Naive thymus-derived CD8-positive, alpha-beta T cell (primary cell): Measurements from ENCODE around the gene CEP290. TPM values are rescaled to one million over a fixed set of nuclear protein-coding genes. Genes with fewer than 3 reads are reported as not detected.

Source experiments
- ATAC-seq, 2 donors: fragments of 150-1000 bp; cut with Tn5 transposase in 1 of 2; sonication (Bioruptor Pico), chemical (Tn5 transposase) in 1 of 2; 1 replicate in 1 of 2; 2 replicates in 1 of 2; pipeline ENCODE4 v1.10.0; 2021; ENCODE audit warnings: mild to moderate bottlenecking in 2 of 2, moderate library complexity in 2 of 2
- POLR2A ChIA-PET: fragments of 350-600 bp; sonication (Branson Sonifier 250); formaldehyde crosslinking; loops from one replicate; lab custom pipeline; 2021; ENCODE audit warnings: antibody characterized with exemption; lab: Charles Lee
- DNase-seq, 10 donors: peaks; one replicate each; pipeline versions ENCODE4 v3.0.0 to v3.0.0-alpha.2; 2020 to 2022
- H3K27ac Mint-ChIP-seq, 10 donors: one replicate each; pipeline ENCODE4 v1.8.0; 2020 to 2022; ENCODE audit warnings: mild to moderate bottlenecking in 10 of 10, mixed read lengths in 10 of 10, moderate library complexity in 4 of 10, inconsistent platforms in 1 of 10
- H3K27me3 Mint-ChIP-seq, 5 donors: one replicate each; pipeline ENCODE4 v1.8.0; 2021 to 2022; ENCODE audit warnings: mixed read lengths in 5 of 5
- H3K36me3 Mint-ChIP-seq, 3 donors: one replicate each; pipeline ENCODE4 v1.8.0; 2020 to 2022; ENCODE audit warnings: mixed read lengths in 3 of 3, mild to moderate bottlenecking in 2 of 3, inconsistent platforms in 1 of 3
- H3K4me1 Mint-ChIP-seq, 4 donors: one replicate each; pipeline ENCODE4 v1.8.0; 2021 to 2022; ENCODE audit warnings: mixed read lengths in 4 of 4
- H3K4me3 Mint-ChIP-seq, 10 donors: one replicate each; pipeline ENCODE4 v1.8.0; 2020 to 2022; ENCODE audit warnings: mild to moderate bottlenecking in 10 of 10, mixed read lengths in 10 of 10, moderate library complexity in 6 of 10, inconsistent platforms in 1 of 10
- H3K9me3 Mint-ChIP-seq, 9 donors: one replicate each; pipeline ENCODE4 v1.8.0; 2020 to 2022; ENCODE audit warnings: mixed read lengths in 9 of 9, mild to moderate bottlenecking in 3 of 9, inconsistent platforms in 1 of 9, moderate library complexity in 1 of 9
- polyA plus RNA-seq, 3 donors: library from polyadenylated mRNA; unstranded; fragments of 300-500 nt; fragmentation: Illumina TruSeq; gene quantifications; one replicate each; pipeline ENCODE4 v1.2.3, GENCODE V29; 2021
- total RNA-seq, 8 experiments: library from RNA in 2 of 8; stranded (reverse) in 2 of 8; gene quantifications; one replicate each; pipeline ENCODE4 v1.2.3 and lab custom pipeline; 2021 to 2026

Gene CEP290
- total and polyA plus RNA-seq, 5 experiments from 2014 or later = 4.3 to 22.3 (median 6.5) TPM

- peaks cover 0 to 4% (median 0%) of the 10 kb centered on the region in 4 donors for H3K4me1 Mint-ChIP-seq
- H3K36me3 Mint-ChIP-seq = peaks cover 34 to 82% (median 51%) of the 10 kb centered on the region in 3 donors
- ATAC-seq (no peak), DNase-seq (no peak)
- POLR2A ChIA-PET = no interaction called here
- H3K27me3 Mint-ChIP-seq = no peaks in the 10 kb centered on the region
- no peak overlapping the region for H3K4me3 Mint-ChIP-seq
- no peak overlapping the region for H3K27ac Mint-ChIP-seq
- H3K9me3 Mint-ChIP-seq = no peaks in the 10 kb centered on the region
Observed at GRCh38 chr12:88172844-88173407, 31.0 kb upstream of the CEP290 start.

- ATAC-seq (no peak), DNase-seq (no peak)
- H3K9me3 Mint-ChIP-seq = no peaks in the 10 kb centered on the region
- no peak overlapping the region for H3K4me3 Mint-ChIP-seq
- peaks cover 0 to 3% (median 0%) of the 10 kb centered on the region in 4 donors for H3K4me1 Mint-ChIP-seq
- peaks cover 12 to 79% (median 47%) of the 10 kb centered on the region in 3 donors for H3K36me3 Mint-ChIP-seq
- no peak overlapping the region for H3K27ac Mint-ChIP-seq
- H3K27me3 Mint-ChIP-seq = no peaks in the 10 kb centered on the region
- POLR2A ChIA-PET = no interaction called here
Observed at GRCh38 chr12:88167384-88167783, 25.5 kb upstream of the CEP290 start.

- no peak for ATAC-seq
- H3K36me3 Mint-ChIP-seq = peaks cover 12 to 82% (median 44%) of the 10 kb centered on the region in 3 donors
- H3K27ac Mint-ChIP-seq = no peak overlapping the region
- H3K4me3 Mint-ChIP-seq = no peak overlapping the region
- no peaks in the 10 kb centered on the region for H3K9me3 Mint-ChIP-seq
- H3K4me1 Mint-ChIP-seq = peaks cover 0 to 3% (median 0%) of the 10 kb centered on the region in 4 donors
- no peak for DNase-seq
- no peaks in the 10 kb centered on the region for H3K27me3 Mint-ChIP-seq
- POLR2A ChIA-PET = no interaction called here
Observed at GRCh38 chr12:88166179-88166578, 24.3 kb upstream of the CEP290 start.

- ATAC-seq (no peak), DNase-seq (no peak)
- Mint-ChIP-seq H3K9me3 (no peaks in the 10 kb centered on the region), H3K4me3 (no peak overlapping the region), H3K36me3 (peaks cover 12 to 71% (median 37%) of the 10 kb centered on the region in 3 donors), H3K4me1 (peaks cover 0 to 3% (median 0%) of the 10 kb centered on the region in 4 donors), H3K27me3 (no peaks in the 10 kb centered on the region), H3K27ac (no peak overlapping the region)
- POLR2A ChIA-PET = no interaction called here
Observed at GRCh38 chr12:88163371-88163770, 21.5 kb upstream of the CEP290 start.

GRCh38 chr12:88156075-88156654 lies 14.3 kb upstream of the CEP290 start:
- POLR2A ChIA-PET = no interaction called here
- peaks cover 0 to 46% (median 9%) of the 10 kb centered on the region in 3 donors for H3K36me3 Mint-ChIP-seq
- no peaks in the 10 kb centered on the region for H3K27me3 Mint-ChIP-seq
- DNase-seq (no peak), ATAC-seq (no peak)
- no peak overlapping the region for H3K4me3 Mint-ChIP-seq
- H3K9me3 Mint-ChIP-seq = no peaks in the 10 kb centered on the region
- H3K4me1 Mint-ChIP-seq = peaks cover 0 to 8% (median 6%) of the 10 kb centered on the region in 4 donors
- H3K27ac Mint-ChIP-seq = no peak overlapping the region

GRCh38 chr12:88153959-88154358 lies 12.1 kb upstream of the CEP290 start:
- H3K27me3 Mint-ChIP-seq = no peaks in the 10 kb centered on the region
- H3K9me3 Mint-ChIP-seq = no peaks in the 10 kb centered on the region
- POLR2A ChIA-PET = no interaction called here
- H3K4me3 Mint-ChIP-seq = no peak overlapping the region
- DNase-seq (no peak), ATAC-seq (no peak)
- peaks cover 0 to 48% (median 11%) of the 10 kb centered on the region in 3 donors for H3K36me3 Mint-ChIP-seq
- no peak overlapping the region for H3K27ac Mint-ChIP-seq
- peaks cover 4 to 19% (median 11%) of the 10 kb centered on the region in 4 donors for H3K4me1 Mint-ChIP-seq

- peak in 1 of 10 donors; percentile 45 for DNase-seq
- POLR2A ChIA-PET = no interaction called here
- no peak overlapping the region for H3K4me3 Mint-ChIP-seq
- H3K27me3 Mint-ChIP-seq = no peaks in the 10 kb centered on the region
- H3K9me3 Mint-ChIP-seq = no peaks in the 10 kb centered on the region
- no peak for ATAC-seq
- H3K27ac Mint-ChIP-seq = peak overlapping the region in 1 of 10 donors; percentile 65
- peaks cover 0 to 27% (median 5%) of the 10 kb centered on the region in 3 donors for H3K36me3 Mint-ChIP-seq
- H3K4me1 Mint-ChIP-seq = peaks cover 12 to 40% (median 21%) of the 10 kb centered on the region in 4 donors
Observed at GRCh38 chr12:88150063-88150462, 8.2 kb upstream of the CEP290 start.

GRCh38 chr12:88145567-88146505 lies 3.9 kb upstream of the CEP290 start:
- Mint-ChIP-seq H3K4me1 (peaks cover 18 to 59% (median 47%) of the 10 kb centered on the region in 4 donors), H3K27ac (no peak overlapping the region), H3K9me3 (no peaks in the 10 kb centered on the region), H3K36me3 (peaks cover 0 to 16% (median 5%) of the 10 kb centered on the region in 3 donors), H3K27me3 (no peaks in the 10 kb centered on the region), H3K4me3 (no peak overlapping the region)
- DNase-seq (no peak), ATAC-seq (no peak)
- POLR2A ChIA-PET = no interaction called here

- Mint-ChIP-seq H3K27ac (peak overlapping the region in 1 of 10 donors; percentile 11), H3K9me3 (no peaks in the 10 kb centered on the region), H3K4me3 (peak overlapping the region in 3 of 10 donors; percentile 38 to 97 (median 39)), H3K4me1 (peaks cover 12 to 57% (median 46%) of the 10 kb centered on the region in 4 donors), H3K36me3 (peaks cover 0 to 15% (median 0%) of the 10 kb centered on the region in 3 donors), H3K27me3 (no peaks in the 10 kb centered on the region)
- POLR2A ChIA-PET = no interaction called here
- no peak for ATAC-seq
- DNase-seq = no peak
Observed at GRCh38 chr12:88144546-88145468, 2.9 kb upstream of the CEP290 start.

GRCh38 chr12:88144037-88144436 lies 2.1 kb upstream of the CEP290 start:
- peaks cover 0 to 12% (median 0%) of the 10 kb centered on the region in 3 donors for H3K36me3 Mint-ChIP-seq
- no peak for ATAC-seq
- H3K4me3 Mint-ChIP-seq = peak overlapping the region in 7 of 10 donors; percentile 12 to 97 (median 39)

GRCh38 chr12:88142610-88142991 lies 713 bp upstream of the CEP290 start:
- ATAC-seq (peak; percentile 2), DNase-seq (peak in 5 of 10 donors; percentile 4 to 64 (median 16))
- no peaks in the 10 kb centered on the region for H3K27me3 Mint-ChIP-seq
- peak overlapping the region; percentile 90 to 99 (median 96) for H3K27ac Mint-ChIP-seq
- H3K4me1 Mint-ChIP-seq = peaks cover 20 to 59% (median 46%) of the 10 kb centered on the region in 4 donors
- POLR2A ChIA-PET = interaction anchor here (0.6 to 1.4 kb wide), 3 partner anchors 20 to 1383 kb away, joined by 3 to 5 read pairs (median 4); a partner anchor contains a TSS
- peak overlapping the region; percentile 87 to 99 (median 96) for H3K4me3 Mint-ChIP-seq
- H3K9me3 Mint-ChIP-seq = no peaks in the 10 kb centered on the region
- H3K36me3 Mint-ChIP-seq = peaks cover 0 to 20% (median 0%) of the 10 kb centered on the region in 3 donors

More at GRCh38 chr12:88144037-88144436, 2.1 kb upstream of the CEP290 start:
- DNase-seq = no peak
- Mint-ChIP-seq H3K4me1 (peaks cover 10 to 54% (median 45%) of the 10 kb centered on the region in 4 donors), H3K27me3 (no peaks in the 10 kb centered on the region), H3K9me3 (no peaks in the 10 kb centered on the region), H3K27ac (peak overlapping the region in 2 of 10 donors; percentile 11 to 21)
- POLR2A ChIA-PET = no interaction called here

- H3K36me3 Mint-ChIP-seq = peaks cover 0 to 27% (median 2%) of the 10 kb centered on the region in 3 donors
- H3K4me3 Mint-ChIP-seq = peak overlapping the region; percentile 87 to 99 (median 96)
- H3K27me3 Mint-ChIP-seq = no peaks in the 10 kb centered on the region
- peaks cover 23 to 63% (median 48%) of the 10 kb centered on the region in 4 donors for H3K4me1 Mint-ChIP-seq
- POLR2A ChIA-PET = interaction anchor here (1.0 to 1.4 kb wide), 2 partner anchors 19 to 106 kb away, joined by 4 to 7 read pairs; a partner anchor contains a TSS
- H3K9me3 Mint-ChIP-seq = no peaks in the 10 kb centered on the region
- ATAC-seq (no peak), DNase-seq (no peak)
- H3K27ac Mint-ChIP-seq = peak overlapping the region; percentile 90 to 99 (median 96)
Observed at GRCh38 chr12:88141425-88141773, 489 bp downstream of the CEP290 start.
